PC-9 (cell line): Measurements from ENCODE around the gene SBNO2.

ENCODE experiments used
- EZH2 ChIP-seq: fragments of 200-600 bp; sonication (generic); IDR thresholded peaks from 2 replicates; pipeline ENCODE4 v1.8.0; 2017; ENCODE audit warnings: antibody characterized with exemption, low read depth
- TF ChIP-seq, protein P1 (sequence below): fragments of 200-600 bp; sonication (generic); conservative IDR thresholded peaks from 2 replicates; pipeline ENCODE4 v1.6.1; 2017; ENCODE audit warnings: mixed run types, antibody characterized with exemption, mild to moderate bottlenecking, moderate library complexity

DNA sequence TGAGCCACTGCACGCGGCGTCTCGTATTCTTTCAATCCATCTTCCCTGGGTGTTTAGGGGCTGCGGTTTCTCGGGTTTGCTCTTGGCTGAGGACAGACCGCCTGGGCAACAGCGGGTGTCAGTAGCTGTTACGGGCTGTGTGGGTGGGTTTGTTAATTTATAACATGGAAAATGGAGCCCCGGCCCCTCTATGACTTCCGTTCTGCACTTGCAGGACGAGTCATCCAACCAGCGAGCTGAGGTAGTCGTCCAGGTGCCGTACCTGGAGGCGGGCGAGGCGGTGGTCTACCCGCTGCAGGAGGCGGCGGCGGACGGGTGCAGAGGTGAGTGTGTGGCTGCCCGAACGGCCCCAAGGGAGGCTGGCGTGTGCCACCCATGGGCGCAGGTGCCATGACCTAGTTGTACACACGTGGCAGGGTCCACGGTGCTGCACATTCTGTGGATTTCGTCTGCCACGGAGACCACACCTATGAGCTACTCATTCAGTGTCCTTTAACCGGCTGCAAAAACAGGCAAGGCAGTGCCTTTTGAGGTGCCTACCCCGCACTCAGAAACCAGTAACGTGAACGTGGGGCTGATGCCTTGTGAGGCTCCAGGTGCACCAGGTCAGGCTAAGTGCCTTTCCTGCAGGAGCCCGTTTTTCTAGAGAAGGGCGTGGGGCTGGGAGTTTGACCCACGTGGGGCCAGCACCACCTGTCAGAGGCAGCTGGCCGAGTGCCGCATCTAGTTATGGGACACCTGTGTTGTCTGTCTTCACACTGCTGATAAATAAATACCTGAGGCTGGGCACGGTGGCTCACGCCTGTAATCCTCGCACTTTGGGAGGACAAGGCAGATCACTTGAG, 89.8 kb downstream of the SBNO2 start:
- TF ChIP-seq, protein P1, sequence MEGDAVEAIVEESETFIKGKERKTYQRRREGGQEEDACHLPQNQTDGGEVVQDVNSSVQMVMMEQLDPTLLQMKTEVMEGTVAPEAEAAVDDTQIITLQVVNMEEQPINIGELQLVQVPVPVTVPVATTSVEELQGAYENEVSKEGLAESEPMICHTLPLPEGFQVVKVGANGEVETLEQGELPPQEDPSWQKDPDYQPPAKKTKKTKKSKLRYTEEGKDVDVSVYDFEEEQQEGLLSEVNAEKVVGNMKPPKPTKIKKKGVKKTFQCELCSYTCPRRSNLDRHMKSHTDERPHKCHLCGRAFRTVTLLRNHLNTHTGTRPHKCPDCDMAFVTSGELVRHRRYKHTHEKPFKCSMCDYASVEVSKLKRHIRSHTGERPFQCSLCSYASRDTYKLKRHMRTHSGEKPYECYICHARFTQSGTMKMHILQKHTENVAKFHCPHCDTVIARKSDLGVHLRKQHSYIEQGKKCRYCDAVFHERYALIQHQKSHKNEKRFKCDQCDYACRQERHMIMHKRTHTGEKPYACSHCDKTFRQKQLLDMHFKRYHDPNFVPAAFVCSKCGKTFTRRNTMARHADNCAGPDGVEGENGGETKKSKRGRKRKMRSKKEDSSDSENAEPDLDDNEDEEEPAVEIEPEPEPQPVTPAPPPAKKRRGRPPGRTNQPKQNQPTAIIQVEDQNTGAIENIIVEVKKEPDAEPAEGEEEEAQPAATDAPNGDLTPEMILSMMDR, result no peak
- TF ChIP-seq EZH2, result no peak
